Ishikawa (cell line): ENCODE data around the gene PRPH.

ENCODE experiments used
- EP300 ChIP-seq: IDR thresholded peaks from 2 replicates; pipeline ENCODE4 v1.6.1; 2012; ENCODE audit warnings: borderline replicate concordance
- FOXM1 ChIP-seq: IDR thresholded peaks from 2 replicates; pipeline ENCODE4 v1.6.1; 2012; ENCODE audit warnings: low read depth, borderline replicate concordance
- MAX ChIP-seq: IDR thresholded peaks from 2 replicates; pipeline ENCODE4 v1.6.1; 2012
- RAD21 ChIP-seq: IDR thresholded peaks from 2 replicates; pipeline ENCODE4 v1.6.1; 2012; ENCODE audit warnings: low read depth
- TAF1 ChIP-seq: IDR thresholded peaks from 2 replicates; pipeline ENCODE4 v1.6.1; 2012; ENCODE audit warnings: low read depth, mild to moderate bottlenecking
- TCF12 ChIP-seq: IDR thresholded peaks from 2 replicates; pipeline ENCODE4 v1.6.1; 2012; ENCODE audit warnings: low read depth
- TEAD4 ChIP-seq: IDR thresholded peaks from 2 replicates; pipeline ENCODE4 v1.6.1; 2012
- USF1 ChIP-seq: IDR thresholded peaks from 2 replicates; pipeline ENCODE4 v1.6.1; 2012
- YY1 ChIP-seq: IDR thresholded peaks from 2 replicates; pipeline ENCODE4 v1.6.1; 2012; ENCODE audit warnings: low read depth
- ZBTB7A ChIP-seq: IDR thresholded peaks from 2 replicates; pipeline ENCODE4 v1.6.1; 2012; ENCODE audit warnings: low read depth
- TF ChIP-seq, protein P1 (sequence below): IDR thresholded peaks from 2 replicates; pipeline ENCODE4 v1.6.1; 2012; ENCODE audit warnings: low read depth, mild to moderate bottlenecking

DNA sequence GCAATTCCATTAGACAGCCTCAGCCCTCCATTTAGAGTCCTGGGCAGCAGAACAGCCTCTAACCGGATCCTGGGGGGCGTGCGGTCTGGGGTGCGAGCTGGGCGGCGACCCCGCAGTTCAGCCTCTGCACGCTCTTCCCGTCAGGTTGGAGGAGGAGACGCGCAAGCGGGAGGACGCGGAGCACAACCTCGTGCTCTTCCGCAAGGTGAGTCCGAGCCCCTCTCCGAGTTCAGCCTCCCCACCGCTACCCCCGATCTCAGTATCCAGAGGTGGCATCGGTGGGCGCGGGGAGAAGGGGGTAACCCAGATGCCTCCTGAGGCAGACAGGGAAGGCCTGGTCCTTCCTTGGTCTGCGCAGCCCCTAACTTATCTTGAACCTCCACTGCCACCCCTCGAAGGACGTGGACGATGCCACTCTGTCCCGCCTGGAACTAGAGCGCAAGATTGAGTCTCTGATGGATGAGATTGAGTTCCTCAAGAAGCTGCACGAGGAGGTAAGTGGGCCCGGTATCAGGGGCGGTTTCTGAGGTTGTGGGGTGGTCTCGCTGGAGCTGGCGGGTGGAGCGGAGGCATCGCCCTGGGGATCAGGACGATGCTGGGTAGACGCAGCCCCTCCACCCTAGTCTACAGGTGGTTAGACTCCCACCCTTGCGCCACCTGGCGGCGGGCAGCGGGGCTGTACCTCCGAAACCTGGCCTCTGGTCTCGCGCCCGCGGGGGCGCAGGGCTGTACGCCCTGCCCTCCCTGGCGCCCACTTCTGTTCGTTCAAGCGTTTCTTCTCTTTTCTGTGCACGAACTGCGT is 1.3 kb downstream of the PRPH start:
- TF ChIP-seq RAD21 (peak; percentile 37; the same call in 1 of the 2 replicates), USF1 (no peak), TAF1 (no peak), EP300 (no peak), TCF12 (no peak; the same call in 1 of the 2 replicates), MAX (no peak), TEAD4 (no peak), FOXM1 (no peak), ZBTB7A (peak; percentile 98), YY1 (peak; percentile 38; the same call in 1 of the 2 replicates)
- TF ChIP-seq, protein P1, sequence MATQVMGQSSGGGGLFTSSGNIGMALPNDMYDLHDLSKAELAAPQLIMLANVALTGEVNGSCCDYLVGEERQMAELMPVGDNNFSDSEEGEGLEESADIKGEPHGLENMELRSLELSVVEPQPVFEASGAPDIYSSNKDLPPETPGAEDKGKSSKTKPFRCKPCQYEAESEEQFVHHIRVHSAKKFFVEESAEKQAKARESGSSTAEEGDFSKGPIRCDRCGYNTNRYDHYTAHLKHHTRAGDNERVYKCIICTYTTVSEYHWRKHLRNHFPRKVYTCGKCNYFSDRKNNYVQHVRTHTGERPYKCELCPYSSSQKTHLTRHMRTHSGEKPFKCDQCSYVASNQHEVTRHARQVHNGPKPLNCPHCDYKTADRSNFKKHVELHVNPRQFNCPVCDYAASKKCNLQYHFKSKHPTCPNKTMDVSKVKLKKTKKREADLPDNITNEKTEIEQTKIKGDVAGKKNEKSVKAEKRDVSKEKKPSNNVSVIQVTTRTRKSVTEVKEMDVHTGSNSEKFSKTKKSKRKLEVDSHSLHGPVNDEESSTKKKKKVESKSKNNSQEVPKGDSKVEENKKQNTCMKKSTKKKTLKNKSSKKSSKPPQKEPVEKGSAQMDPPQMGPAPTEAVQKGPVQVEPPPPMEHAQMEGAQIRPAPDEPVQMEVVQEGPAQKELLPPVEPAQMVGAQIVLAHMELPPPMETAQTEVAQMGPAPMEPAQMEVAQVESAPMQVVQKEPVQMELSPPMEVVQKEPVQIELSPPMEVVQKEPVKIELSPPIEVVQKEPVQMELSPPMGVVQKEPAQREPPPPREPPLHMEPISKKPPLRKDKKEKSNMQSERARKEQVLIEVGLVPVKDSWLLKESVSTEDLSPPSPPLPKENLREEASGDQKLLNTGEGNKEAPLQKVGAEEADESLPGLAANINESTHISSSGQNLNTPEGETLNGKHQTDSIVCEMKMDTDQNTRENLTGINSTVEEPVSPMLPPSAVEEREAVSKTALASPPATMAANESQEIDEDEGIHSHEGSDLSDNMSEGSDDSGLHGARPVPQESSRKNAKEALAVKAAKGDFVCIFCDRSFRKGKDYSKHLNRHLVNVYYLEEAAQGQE, result no peak
